Ovary (tissue), 9 donors: ENCODE measurements around the gene TMEM125. TPM values are rescaled to one million over a fixed set of nuclear protein-coding genes. Genes with fewer than 3 reads are reported as not detected.

Source experiments
- DNase-seq, 5 donors: peaks; one replicate each; pipeline ENCODE4 v3.0.0-alpha.2; 2019 to 2020
- H3K27ac ChIP-seq, 2 donors: fragments of 200-600 bp; one replicate each; pipeline versions ENCODE4 v1.5.1 to v1.8.0; 2019 to 2022
- H3K27me3 ChIP-seq: fragments of 200-600 bp; one replicate; pipeline ENCODE4 v1.8.0; 2022
- H3K36me3 ChIP-seq: fragments of 200-600 bp; sonication (generic); one replicate; pipeline ENCODE4 v1.5.1; 2019
- H3K4me1 ChIP-seq: one replicate; pipeline ENCODE4 v1.8.1; 2013; ENCODE audit warnings: mild to moderate bottlenecking, moderate library complexity; ENCODE audit not compliant: insufficient read depth
- H3K4me3 ChIP-seq: fragments of 200-600 bp; sonication (generic); one replicate; pipeline ENCODE4 v1.5.1; 2017
- H3K9me3 ChIP-seq, 2 donors: fragments of 200-600 bp in 1 of 2; sonication (generic) in 1 of 2; one replicate each; pipeline versions ENCODE4 v1.5.1 to v1.8.1; 2013 to 2019; ENCODE audit warnings: mild to moderate bottlenecking in 1 of 2, moderate library complexity in 1 of 2
- EP300 ChIP-seq: sonication (generic); formaldehyde crosslinking; IDR thresholded peaks from one replicate; pipeline ENCODE4 v1.6.1; 2017; ENCODE audit warnings: antibody characterized with exemption
- POLR2A ChIP-seq: fragments of 450-650 bp; IDR thresholded peaks from one replicate; pipeline ENCODE4 v1.6.1; 2017; ENCODE audit warnings: antibody characterized with exemption, mild to moderate bottlenecking, moderate library complexity
- WGBS, 3 donors: extraction: QIAGEN DNeasy Blood & Tissue Kit in 1 of 3; methylation state at CpG; one replicate each; pipeline versions ENCODE4 v1.1.5 to v1.1.7; 2013 to 2017; 5-methylcytosine and 5-hydroxymethylcytosine counted together
- intact Hi-C, 4 donors: fragments of 100-400 bp; cut with DNase I; formaldehyde crosslinking; loops; one replicate each; pipeline versions ENCODE4 v1.11.0 to v1.15.1; 2022 to 2023
- polyA plus RNA-seq, 2 donors: library from polyadenylated mRNA; stranded (reverse); fragments of 200-250 nt in 1 of 2; fragments of 350-450 nt in 1 of 2; fragmentation: Illumina TruSeq in 1 of 2; extraction: RNeasy Lipid Tissue Mini Kit (QIAGEN cat#74804) in 1 of 2; gene quantifications; one replicate each; pipeline ENCODE4 v1.2.3, GENCODE V29; 2013 to 2014
- total RNA-seq, 7 donors: library from RNA; depleted of rRNA in 2 of 7; stranded (reverse); fragments of >200 nt in 2 of 7; fragmentation: NEBNext Ultra II Directional in 3 of 7; extraction: Animal tissue kit (Norgen Biotek cat#: 25700) in 3 of 7; gene quantifications; one replicate each; pipeline versions ENCODE4 v1.1.0 to v1.2.4, GENCODE V29; 2016 to 2023
- TF ChIP-seq, protein P1 (sequence below), 3 donors: fragments of 450-650 bp in 2 of 3; fragments of 200-600 bp in 1 of 3; IDR thresholded peaks; one replicate each; pipeline versions ENCODE4 v1.5.1 to v1.8.0; 2016 to 2022; ENCODE audit warnings: antibody characterized with exemption in 3 of 3, mild to moderate bottlenecking in 1 of 3
- donor health status: DM: no; HTN: no; CAD: no; lungs with moderate emphysema.
- donor health status: DM: no; HTN: no; CAD: no.
- donor health status: Bipolar disorder and iron deficiency.
- donor health status: DM: yes; HTN: yes; CAD: no.
- donor health status: DM: no; HTN: no; CAD: no.
- donor health status: DM: yes; HTN: yes; CAD: no.

The TMEM125 gene
- total and polyA plus RNA-seq, 9 donors = 0.23 to 20.6 (median 1.3) TPM

DNA sequence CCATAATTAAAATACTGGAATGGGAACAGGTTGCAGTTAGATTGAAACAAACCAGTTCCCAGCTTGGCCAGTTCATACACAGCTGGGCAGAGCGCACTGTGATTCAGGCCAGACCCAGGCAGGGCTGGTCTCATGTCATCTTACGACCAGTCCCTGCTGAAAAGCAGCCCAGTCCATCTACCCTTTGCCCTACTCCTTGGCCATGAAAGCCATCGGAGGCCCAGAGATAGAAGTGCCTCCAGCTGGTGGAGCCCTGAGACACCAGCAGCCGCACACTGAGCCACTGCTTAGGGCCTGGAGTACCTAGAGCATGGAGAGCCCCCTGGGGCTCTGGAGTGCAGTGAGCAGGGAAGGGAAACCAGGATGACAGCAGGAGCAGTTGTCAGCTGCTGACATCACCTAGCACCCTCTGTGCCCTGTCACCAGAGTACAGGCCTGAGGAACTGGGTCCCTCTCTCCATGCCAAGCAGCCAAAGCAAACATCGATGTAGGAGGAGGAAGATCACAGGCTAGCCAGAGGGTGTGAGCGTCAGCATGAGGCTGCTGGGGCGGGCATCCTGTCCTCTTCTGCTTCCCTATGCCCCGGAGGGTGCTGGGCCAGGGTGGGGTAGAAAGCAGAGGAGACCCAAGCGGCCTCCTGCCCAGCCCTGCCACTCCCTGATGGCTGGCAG, 34.2 kb upstream of the TMEM125 start:
- intact Hi-C loops = loop anchor here in 2 of 4 donors (10.0 kb wide), 2 partner anchors 129 to 179 kb away; partner anchors contain the start of gene ELOVL1 (in 1 of the 2)
- 79 to 83% (median 81%) methylated on average over 9 of the region's 9 CpGs for WGBS, 3 donors
- DNase-seq = no peak

DNA sequence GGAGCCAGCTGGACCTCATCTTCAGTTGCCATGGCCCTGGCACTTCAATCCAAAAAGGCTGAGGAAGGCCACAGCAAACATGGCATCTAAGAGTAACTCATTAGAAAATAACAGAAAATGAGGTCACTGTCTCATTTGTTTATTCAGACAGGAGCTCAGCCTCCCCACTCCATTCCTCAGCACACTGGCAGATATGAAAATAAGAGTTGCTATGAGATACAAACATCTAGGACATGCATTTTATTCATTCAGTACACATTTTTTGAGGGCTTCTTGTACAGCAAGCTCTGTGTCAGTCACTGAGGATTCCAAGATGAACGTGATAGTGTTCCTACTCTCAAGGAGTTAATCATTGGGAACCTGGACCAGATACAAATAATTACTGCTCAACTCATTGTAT, 32.7 kb upstream of the TMEM125 start:
- WGBS, 3 donors = 50 to 67% (median 62%) methylated on average over 1 of the region's 1 CpG
- H3K4me1 ChIP-seq = no peaks in the 10 kb centered on the region

More for the DNA sequence above, 34.2 kb upstream of the TMEM125 start:
- TF ChIP-seq, protein P1, sequence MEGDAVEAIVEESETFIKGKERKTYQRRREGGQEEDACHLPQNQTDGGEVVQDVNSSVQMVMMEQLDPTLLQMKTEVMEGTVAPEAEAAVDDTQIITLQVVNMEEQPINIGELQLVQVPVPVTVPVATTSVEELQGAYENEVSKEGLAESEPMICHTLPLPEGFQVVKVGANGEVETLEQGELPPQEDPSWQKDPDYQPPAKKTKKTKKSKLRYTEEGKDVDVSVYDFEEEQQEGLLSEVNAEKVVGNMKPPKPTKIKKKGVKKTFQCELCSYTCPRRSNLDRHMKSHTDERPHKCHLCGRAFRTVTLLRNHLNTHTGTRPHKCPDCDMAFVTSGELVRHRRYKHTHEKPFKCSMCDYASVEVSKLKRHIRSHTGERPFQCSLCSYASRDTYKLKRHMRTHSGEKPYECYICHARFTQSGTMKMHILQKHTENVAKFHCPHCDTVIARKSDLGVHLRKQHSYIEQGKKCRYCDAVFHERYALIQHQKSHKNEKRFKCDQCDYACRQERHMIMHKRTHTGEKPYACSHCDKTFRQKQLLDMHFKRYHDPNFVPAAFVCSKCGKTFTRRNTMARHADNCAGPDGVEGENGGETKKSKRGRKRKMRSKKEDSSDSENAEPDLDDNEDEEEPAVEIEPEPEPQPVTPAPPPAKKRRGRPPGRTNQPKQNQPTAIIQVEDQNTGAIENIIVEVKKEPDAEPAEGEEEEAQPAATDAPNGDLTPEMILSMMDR (IDR thresholded peaks at IDR 0.05) = no peak
- no peak for TF ChIP-seq EP300
- TF ChIP-seq POLR2A = no peak
- no peaks in the 10 kb centered on the region for H3K36me3 ChIP-seq
- no peaks in the 10 kb centered on the region for H3K27me3 ChIP-seq
- H3K4me1 ChIP-seq = no peaks in the 10 kb centered on the region
- no peak overlapping the region for H3K27ac ChIP-seq
- H3K4me3 ChIP-seq = no peak overlapping the region
- no peaks in the 10 kb centered on the region for H3K9me3 ChIP-seq

DNA sequence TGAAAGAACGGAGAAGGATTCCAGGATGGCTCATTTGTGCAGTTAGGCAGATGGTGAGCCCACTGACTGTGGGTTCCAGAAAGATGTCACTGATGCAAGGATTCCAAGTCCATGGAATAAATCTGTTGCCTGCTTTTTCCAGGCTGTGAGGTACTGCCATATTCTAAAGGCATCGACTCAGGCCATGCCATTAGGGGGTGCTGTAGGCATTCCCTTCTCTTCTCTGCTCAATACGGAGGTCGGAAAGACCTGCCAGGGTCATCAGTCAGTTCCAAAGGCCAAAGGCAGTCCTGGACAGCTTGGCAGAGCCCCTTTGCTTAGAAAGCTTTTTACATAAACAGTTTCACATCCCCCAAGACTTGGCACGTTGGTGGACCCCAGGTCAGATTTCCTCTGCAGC, 31.7 kb upstream of the TMEM125 start:
- Histone ChIP-seq H3K4me1 (no peaks in the 10 kb centered on the region), H3K36me3 (no peaks in the 10 kb centered on the region), H3K27ac (no peak overlapping the region), H3K4me3 (no peak overlapping the region), H3K9me3 (no peaks in the 10 kb centered on the region), H3K27me3 (no peaks in the 10 kb centered on the region)
- 11 to 14% (median 13%) methylated on average over 5 of the region's 5 CpGs for WGBS, 3 donors
- intact Hi-C loops = loop anchor here in 2 of 4 donors (10.0 kb wide), 2 partner anchors 127 to 177 kb away; partner anchors contain the start of gene ELOVL1 (in 1 of the 2)
- peak in 4 of 5 donors; percentile 30 to 69 (median 42) for DNase-seq
- no peak for TF ChIP-seq EP300
- no peak for TF ChIP-seq POLR2A
- TF ChIP-seq, protein P1 (IDR thresholded peaks at IDR 0.05) = no peak

More for the DNA sequence above, 32.7 kb upstream of the TMEM125 start:
- Histone ChIP-seq H3K27me3 (no peaks in the 10 kb centered on the region), H3K9me3 (no peaks in the 10 kb centered on the region), H3K4me3 (no peak overlapping the region), H3K36me3 (no peaks in the 10 kb centered on the region), H3K27ac (no peak overlapping the region)
- DNase-seq = no peak
- intact Hi-C loops = loop anchor here in 2 of 4 donors (10.0 kb wide), 2 partner anchors 128 to 178 kb away; partner anchors contain the start of gene ELOVL1 (in 1 of the 2)
- TF ChIP-seq, protein P1 (IDR thresholded peaks at IDR 0.05) = no peak
- TF ChIP-seq POLR2A (no peak), EP300 (no peak)

DNA sequence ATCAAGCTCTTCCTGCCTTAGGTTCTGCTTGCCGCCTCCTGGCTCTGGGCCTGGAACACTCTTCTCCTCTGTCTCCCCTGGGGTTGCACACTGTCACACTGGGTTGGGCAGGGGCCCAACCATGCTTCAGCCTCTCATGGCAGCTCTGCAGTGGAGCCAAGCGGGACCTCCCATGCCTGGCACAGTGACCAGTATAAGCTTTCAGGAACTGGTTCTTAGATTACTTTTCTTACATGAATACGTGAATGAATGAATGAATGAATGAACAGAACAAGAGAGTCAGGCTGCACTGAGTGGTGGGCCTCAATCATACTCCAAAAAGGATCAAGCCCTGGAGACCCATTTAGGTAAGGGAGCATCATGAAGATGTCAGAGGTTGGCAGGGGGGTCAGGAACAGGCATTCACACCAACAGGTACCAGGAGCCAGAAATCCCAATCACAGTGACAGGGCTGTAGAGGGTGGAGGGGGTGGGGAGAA, 30.8 kb upstream of the TMEM125 start:
- intact Hi-C loops = loop anchor here in 2 of 4 donors (10.0 kb wide), 2 partner anchors 126 to 176 kb away; partner anchors contain the start of gene ELOVL1 (in 1 of the 2)
- no peak overlapping the region for H3K27ac ChIP-seq
- H3K9me3 ChIP-seq = no peaks in the 10 kb centered on the region
- TF ChIP-seq POLR2A = no peak
- TF ChIP-seq, protein P1 (IDR thresholded peaks at IDR 0.05) = no peak
- TF ChIP-seq EP300 = no peak
- no peaks in the 10 kb centered on the region for H3K27me3 ChIP-seq
- no peak for DNase-seq
- H3K4me1 ChIP-seq = no peaks in the 10 kb centered on the region
- WGBS, 3 donors = 88 to 89% (median 88%) methylated on average over 3 of the region's 3 CpGs
- no peak overlapping the region for H3K4me3 ChIP-seq
- H3K36me3 ChIP-seq = no peaks in the 10 kb centered on the region
